GM08714 (cell line): ENCODE results near the gene CD3E.

Source experiments
- H3K4me3 ChIP-seq: fragments of 200-500 bp; sonication (Bioruptor generic); 2 replicates; pipeline ENCODE4 v1.5.1; 2014; ENCODE audit warnings: mild to moderate bottlenecking, low read length, inconsistent platforms
- ZNF274 ChIP-seq: IDR thresholded peaks from 2 replicates; pipeline ENCODE4 v1.6.1; 2012; ENCODE audit warnings: mild to moderate bottlenecking, low read depth, low read length

The CD3E gene

GRCh38 chr11:118339281-118339961 is 34.9 kb downstream of the CD3E start:
- no peak for TF ChIP-seq ZNF274

GRCh38 chr11:118340449-118340848 is 35.9 kb downstream of the CD3E start:
- no peak for TF ChIP-seq ZNF274
- H3K4me3 ChIP-seq = no peak overlapping the region

More at GRCh38 chr11:118339281-118339961, 34.9 kb downstream of the CD3E start:
- H3K4me3 ChIP-seq = no peak overlapping the region

- no peak overlapping the region for H3K4me3 ChIP-seq
- TF ChIP-seq ZNF274 = no peak
These were observed 36.7 kb downstream of the CD3E start for GRCh38 chr11:118341261-118341660.

GRCh38 chr11:118341815-118342489 is 37.4 kb downstream of the CD3E start:
- H3K4me3 ChIP-seq = no peak overlapping the region
- TF ChIP-seq ZNF274 = no peak

GRCh38 chr11:118342503-118343161 is 38.1 kb downstream of the CD3E start, which contains the start of gene CD3D:
Gene CD3D (minus strand): TSS chr11:118342705. CDS start chr11:118342607, 98 bp downstream.
- H3K4me3 ChIP-seq = no peak within 1 kb of the TSS
- no peak for TF ChIP-seq ZNF274

- H3K4me3 ChIP-seq = no peak overlapping the region
- TF ChIP-seq ZNF274 = no peak
These were observed 38.7 kb downstream of the CD3E start for GRCh38 chr11:118343248-118343647.

- no peak within 1 kb of the TSS for H3K4me3 ChIP-seq
- TF ChIP-seq ZNF274 = no peak
These were observed 39.5 kb downstream of the CD3E start, which contains the start of gene CD3G for GRCh38 chr11:118343981-118344515. Gene CD3G (plus strand): TSS chr11:118344344. CDS start chr11:118344424, 80 bp downstream.

GRCh38 chr11:118349475-118349874 is 44.9 kb downstream of the CD3E start:
- TF ChIP-seq ZNF274 = no peak
- H3K4me3 ChIP-seq = no peak overlapping the region

- TF ChIP-seq ZNF274 = no peak
- no peak overlapping the region for H3K4me3 ChIP-seq
These were observed 48.7 kb downstream of the CD3E start for GRCh38 chr11:118353084-118353710.

- TF ChIP-seq ZNF274 = no peak
- H3K4me3 ChIP-seq = no peak overlapping the region
These were observed 53.5 kb downstream of the CD3E start for GRCh38 chr11:118358071-118358470.

- TF ChIP-seq ZNF274 = no peak
- H3K4me3 ChIP-seq = peak within 1 kb of the TSS; percentile 99
These were observed 54.9 kb downstream of the CD3E start, which contains the start of gene UBE4A for GRCh38 chr11:118359295-118359958. Gene UBE4A (plus strand): TSS chr11:118359600. CDS start chr11:118365081, 5,481 bp downstream.

GRCh38 chr11:118364956-118365615 is 60.6 kb downstream of the CD3E start:
- no peak for TF ChIP-seq ZNF274
- no peak overlapping the region for H3K4me3 ChIP-seq
